HEK293 (cell line): ENCODE measurements around the gene ATP5MC2.

Experiments
- CTCF ChIA-PET: fragments of 350-600 bp; formaldehyde crosslinking; extraction: SDS; loops from one replicate; lab custom pipeline; 2021; ENCODE audit warnings: antibody characterized with exemption; lab: Yijun Ruan, JAX
- POLR2A ChIA-PET: fragments of 300-600 bp; formaldehyde crosslinking; extraction: SDS; loops from one replicate; lab custom pipeline; 2020; ENCODE audit warnings: antibody characterized with exemption, inconsistent platforms; lab: Yijun Ruan, JAX
- H3K27ac ChIP-seq: fragments of 200-500 bp; sonication (Bioruptor generic); 2 replicates; pipeline ENCODE4 v1.5.1; 2014; ENCODE audit warnings: low read depth, low read length, control low read depth, inconsistent platforms; ENCODE audit errors: extremely low read depth
- H3K36me3 ChIP-seq, 2 experiments: fragments of 200-500 bp in 1 of 2; sonication (Bioruptor generic) in 1 of 2; 1 replicate in 1 of 2; 2 replicates in 1 of 2; pipeline ENCODE4 v1.5.1; 2014 to 2017; ENCODE audit warnings: inconsistent platforms in 2 of 2, low read length in 2 of 2; ENCODE audit not compliant: control insufficient read depth in 2 of 2, insufficient read depth in 1 of 2
- H3K4me1 ChIP-seq: fragments of 200-500 bp; sonication (Bioruptor generic); 2 replicates; pipeline ENCODE4 v1.5.1; 2014; ENCODE audit warnings: mild to moderate bottlenecking, low read length, inconsistent platforms; ENCODE audit not compliant: control insufficient read depth, insufficient read depth
- H3K4me3 ChIP-seq: 2 replicates; pipeline ENCODE4 v1.5.1; 2011; ENCODE audit warnings: low read depth, mild to moderate bottlenecking, control low read depth, low read length, moderate library complexity
- H3K9me3 ChIP-seq: fragments of 200-500 bp; sonication (Bioruptor generic); 2 replicates; pipeline ENCODE4 v1.5.1; 2014; ENCODE audit warnings: low read depth, low read length, inconsistent platforms; ENCODE audit not compliant: control insufficient read depth, insufficient read depth
- GLI4 ChIP-seq: fragments of 450-650 bp; formaldehyde crosslinking; IDR thresholded peaks from 2 replicates; pipeline ENCODE4 v1.5.1; 2016; ENCODE audit warnings: missing biosample characterization, missing genetic modification characterization
- MYNN ChIP-seq: fragments of 450-650 bp; formaldehyde crosslinking; IDR thresholded peaks from 2 replicates; pipeline ENCODE4 v1.5.1; 2016; ENCODE audit warnings: missing biosample characterization, missing genetic modification characterization, borderline replicate concordance
- RBAK ChIP-seq: fragments of 450-650 bp; formaldehyde crosslinking; IDR thresholded peaks from 2 replicates; pipeline ENCODE4 v1.5.1; 2016; ENCODE audit warnings: missing biosample characterization, missing genetic modification characterization
- SCRT2 ChIP-seq: fragments of 450-650 bp; formaldehyde crosslinking; IDR thresholded peaks from 2 replicates; pipeline ENCODE4 v1.5.1; 2016; ENCODE audit warnings: missing biosample characterization, missing genetic modification characterization
- YY1 ChIP-seq: fragments of 450-650 bp; formaldehyde crosslinking; IDR thresholded peaks from 2 replicates; pipeline ENCODE4 v1.5.1; 2018; ENCODE audit warnings: missing biosample characterization, missing genetic modification characterization
- ZBTB21 ChIP-seq: fragments of 450-650 bp; formaldehyde crosslinking; IDR thresholded peaks from 2 replicates; pipeline ENCODE4 v1.5.1; 2017; ENCODE audit warnings: missing biosample characterization, missing genetic modification characterization
- ZNF174 ChIP-seq: fragments of 450-650 bp; formaldehyde crosslinking; IDR thresholded peaks from 2 replicates; pipeline ENCODE4 v1.5.0; 2017; ENCODE audit warnings: missing biosample characterization, mild to moderate bottlenecking, missing genetic modification characterization
- ZNF214 ChIP-seq: fragments of 450-650 bp; formaldehyde crosslinking; IDR thresholded peaks from 2 replicates; pipeline ENCODE4 v1.5.1; 2017; ENCODE audit warnings: missing biosample characterization, mild to moderate bottlenecking, missing genetic modification characterization, borderline replicate concordance
- ZNF433 ChIP-seq: fragments of 450-650 bp; formaldehyde crosslinking; IDR thresholded peaks from 2 replicates; pipeline ENCODE4 v1.5.1; 2016; ENCODE audit warnings: missing biosample characterization, missing genetic modification characterization, low read depth
- ZNF501 ChIP-seq: fragments of 450-650 bp; formaldehyde crosslinking; IDR thresholded peaks from 2 replicates; pipeline ENCODE4 v1.5.1; 2016; ENCODE audit warnings: missing biosample characterization, missing genetic modification characterization
- ZNF510 ChIP-seq: fragments of 450-650 bp; formaldehyde crosslinking; IDR thresholded peaks from 2 replicates; pipeline ENCODE4 v1.5.1; 2018; ENCODE audit warnings: mild to moderate bottlenecking, missing genetic modification characterization, missing biosample characterization; ENCODE audit not compliant: insufficient replicate concordance
- ZNF529 ChIP-seq: fragments of 450-650 bp; formaldehyde crosslinking; IDR thresholded peaks from 2 replicates; pipeline ENCODE4 v1.5.1; 2017; ENCODE audit warnings: missing genetic modification characterization, missing biosample characterization; ENCODE audit not compliant: insufficient replicate concordance
- ZNF544 ChIP-seq: fragments of 450-650 bp; formaldehyde crosslinking; IDR thresholded peaks from 2 replicates; pipeline ENCODE4 v1.5.0; 2017; ENCODE audit warnings: missing biosample characterization, missing genetic modification characterization
- ZNF548 ChIP-seq: fragments of 450-650 bp; formaldehyde crosslinking; IDR thresholded peaks from 2 replicates; pipeline ENCODE4 v1.5.1; 2016; ENCODE audit warnings: missing biosample characterization, missing genetic modification characterization
- ZNF549 ChIP-seq: fragments of 450-650 bp; IDR thresholded peaks from 2 replicates; pipeline ENCODE4 v1.5.1; 2018; ENCODE audit warnings: missing biosample characterization, missing genetic modification characterization, mild to moderate bottlenecking, inconsistent platforms, moderate library complexity
- ZNF558 ChIP-seq: fragments of 450-650 bp; formaldehyde crosslinking; IDR thresholded peaks from 2 replicates; pipeline ENCODE4 v1.5.1; 2016; ENCODE audit warnings: missing biosample characterization, missing genetic modification characterization
- ZNF701 ChIP-seq: fragments of 450-650 bp; formaldehyde crosslinking; IDR thresholded peaks from 2 replicates; pipeline ENCODE4 v1.5.1; 2016; ENCODE audit warnings: missing biosample characterization, missing genetic modification characterization
- ZNF768 ChIP-seq: fragments of 450-650 bp; formaldehyde crosslinking; IDR thresholded peaks from 2 replicates; pipeline ENCODE4 v1.5.1; 2018; ENCODE audit warnings: missing biosample characterization, mild to moderate bottlenecking, missing genetic modification characterization
- ZNF777 ChIP-seq: fragments of 450-650 bp; formaldehyde crosslinking; IDR thresholded peaks from 2 replicates; pipeline ENCODE4 v1.5.1; 2017; ENCODE audit warnings: missing biosample characterization, missing genetic modification characterization, borderline replicate concordance
- ZNF837 ChIP-seq: fragments of 450-650 bp; formaldehyde crosslinking; IDR thresholded peaks from 2 replicates; pipeline ENCODE4 v1.5.1; 2016; ENCODE audit warnings: missing biosample characterization, missing genetic modification characterization
- TF ChIP-seq, protein P1 (sequence below): fragments of 450-650 bp; formaldehyde crosslinking; optimal IDR thresholded peaks from 2 replicates; pipeline ENCODE3; 2016; ENCODE audit warnings: missing biosample characterization, mild to moderate bottlenecking, missing genetic modification characterization
- TF ChIP-seq, protein P2 (sequence below): IDR thresholded peaks from 2 replicates; pipeline ENCODE4 v1.6.1; 2011; ENCODE audit warnings: mild to moderate bottlenecking, low read depth, low read length, borderline replicate concordance
- TF ChIP-seq, protein P3 (sequence below): fragments of 450-650 bp; formaldehyde crosslinking; IDR thresholded peaks from 2 replicates; pipeline ENCODE4; 2016; ENCODE audit warnings: missing biosample characterization, missing genetic modification characterization
- TF ChIP-seq, protein P4 (sequence below): fragments of 450-650 bp; formaldehyde crosslinking; IDR thresholded peaks from 2 replicates; pipeline ENCODE4 v1.5.0; 2017; ENCODE audit warnings: missing biosample characterization, missing genetic modification characterization, borderline replicate concordance
- TF ChIP-seq, protein P5 (sequence below): fragments of 450-650 bp; formaldehyde crosslinking; IDR thresholded peaks from 2 replicates; pipeline ENCODE4 v1.5.1; 2017; ENCODE audit warnings: missing biosample characterization, missing genetic modification characterization
- TF ChIP-seq, protein P6 (sequence below): fragments of 450-650 bp; formaldehyde crosslinking; IDR thresholded peaks from 2 replicates; pipeline ENCODE4 v1.5.1; 2016; ENCODE audit warnings: missing biosample characterization, missing genetic modification characterization
- TF ChIP-seq, protein P7 (sequence below): fragments of 450-650 bp; formaldehyde crosslinking; IDR thresholded peaks from 2 replicates; pipeline ENCODE4 v1.5.1; 2017; ENCODE audit warnings: missing biosample characterization, missing genetic modification characterization

The ATP5MC2 gene

DNA sequence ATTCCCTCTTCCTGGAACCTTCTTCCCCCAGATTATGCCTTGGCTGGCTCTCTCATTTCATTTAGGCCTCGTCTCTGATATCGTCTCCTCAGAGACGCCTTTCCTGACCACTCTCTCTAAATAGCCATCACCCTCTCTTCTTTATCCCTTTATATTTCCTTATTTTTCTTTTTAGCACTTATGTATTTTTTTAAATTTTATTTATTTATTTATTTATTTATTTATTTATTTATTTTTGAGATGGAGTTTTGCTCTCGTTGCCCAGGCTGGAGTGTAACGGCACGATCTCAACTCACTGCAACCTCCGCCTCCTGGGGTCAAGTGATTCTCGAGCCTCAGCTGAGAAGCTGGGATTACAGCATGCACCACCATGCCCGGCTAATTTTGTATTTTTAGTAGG is 8.1 kb upstream of the ATP5MC2 start:
- CTCF ChIA-PET, result interaction anchor here (1.2 to 29.1 kb wide), 3 partner anchors 18 to 174 kb away, joined by 3 to 915 read pairs (median 9); no protein-coding TSS in a partner anchor
- TF ChIP-seq GLI4 (no peak), ZNF501 (tag by site-specific recombination) (no peak), YY1 (no peak), ZBTB21 (tag by site-specific recombination) (0 out of 2 replicates have a peak, but pooled peaks have one; percentile 36), ZNF433 (0 out of 2 replicates have a peak, but pooled peaks have one; percentile 32), ZNF548 (tag by site-specific recombination) (no peak), ZNF510 (peak; percentile 71), ZNF174 (tag by site-specific recombination) (no peak), ZNF768 (no peak), SCRT2 (tag by site-specific recombination) (no peak), ZNF837 (tag by site-specific recombination) (no peak), ZNF544 (tag by site-specific recombination) (no peak), ZNF529 (peak; percentile 54), ZNF701 (no peak), ZNF558 (tag by site-specific recombination) (peak; percentile 65; the same call in 1 of the 2 replicates), ZNF549 (tag by site-specific recombination) (no peak), MYNN (tag by site-specific recombination) (no peak), RBAK (tag by site-specific recombination) (no peak), ZNF777 (no peak), ZNF214 (tag by site-specific recombination) (no peak)
- TF ChIP-seq, protein P1, sequence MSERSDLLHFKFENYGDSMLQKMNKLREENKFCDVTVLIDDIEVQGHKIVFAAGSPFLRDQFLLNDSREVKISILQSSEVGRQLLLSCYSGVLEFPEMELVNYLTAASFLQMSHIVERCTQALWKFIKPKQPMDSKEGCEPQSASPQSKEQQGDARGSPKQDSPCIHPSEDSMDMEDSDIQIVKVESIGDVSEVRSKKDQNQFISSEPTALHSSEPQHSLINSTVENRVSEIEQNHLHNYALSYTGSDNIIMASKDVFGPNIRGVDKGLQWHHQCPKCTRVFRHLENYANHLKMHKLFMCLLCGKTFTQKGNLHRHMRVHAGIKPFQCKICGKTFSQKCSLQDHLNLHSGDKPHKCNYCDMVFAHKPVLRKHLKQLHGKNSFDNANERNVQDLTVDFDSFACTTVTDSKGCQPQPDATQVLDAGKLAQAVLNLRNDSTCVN (tag by site-specific recombination), result no peak
- TF ChIP-seq, protein P2, sequence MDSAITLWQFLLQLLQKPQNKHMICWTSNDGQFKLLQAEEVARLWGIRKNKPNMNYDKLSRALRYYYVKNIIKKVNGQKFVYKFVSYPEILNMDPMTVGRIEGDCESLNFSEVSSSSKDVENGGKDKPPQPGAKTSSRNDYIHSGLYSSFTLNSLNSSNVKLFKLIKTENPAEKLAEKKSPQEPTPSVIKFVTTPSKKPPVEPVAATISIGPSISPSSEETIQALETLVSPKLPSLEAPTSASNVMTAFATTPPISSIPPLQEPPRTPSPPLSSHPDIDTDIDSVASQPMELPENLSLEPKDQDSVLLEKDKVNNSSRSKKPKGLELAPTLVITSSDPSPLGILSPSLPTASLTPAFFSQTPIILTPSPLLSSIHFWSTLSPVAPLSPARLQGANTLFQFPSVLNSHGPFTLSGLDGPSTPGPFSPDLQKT, result no peak
- TF ChIP-seq, protein P3, sequence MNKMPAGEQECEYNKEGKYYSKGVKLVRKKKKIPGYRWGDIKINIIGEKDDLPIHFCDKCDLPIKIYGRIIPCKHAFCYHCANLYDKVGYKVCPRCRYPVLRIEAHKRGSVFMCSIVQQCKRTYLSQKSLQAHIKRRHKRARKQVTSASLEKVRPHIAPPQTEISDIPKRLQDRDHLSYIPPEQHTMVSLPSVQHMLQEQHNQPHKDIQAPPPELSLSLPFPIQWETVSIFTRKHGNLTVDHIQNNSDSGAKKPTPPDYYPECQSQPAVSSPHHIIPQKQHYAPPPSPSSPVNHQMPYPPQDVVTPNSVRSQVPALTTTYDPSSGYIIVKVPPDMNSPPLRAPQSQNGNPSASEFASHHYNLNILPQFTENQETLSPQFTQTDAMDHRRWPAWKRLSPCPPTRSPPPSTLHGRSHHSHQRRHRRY (tag by site-specific recombination), result no peak
- TF ChIP-seq, protein P4, sequence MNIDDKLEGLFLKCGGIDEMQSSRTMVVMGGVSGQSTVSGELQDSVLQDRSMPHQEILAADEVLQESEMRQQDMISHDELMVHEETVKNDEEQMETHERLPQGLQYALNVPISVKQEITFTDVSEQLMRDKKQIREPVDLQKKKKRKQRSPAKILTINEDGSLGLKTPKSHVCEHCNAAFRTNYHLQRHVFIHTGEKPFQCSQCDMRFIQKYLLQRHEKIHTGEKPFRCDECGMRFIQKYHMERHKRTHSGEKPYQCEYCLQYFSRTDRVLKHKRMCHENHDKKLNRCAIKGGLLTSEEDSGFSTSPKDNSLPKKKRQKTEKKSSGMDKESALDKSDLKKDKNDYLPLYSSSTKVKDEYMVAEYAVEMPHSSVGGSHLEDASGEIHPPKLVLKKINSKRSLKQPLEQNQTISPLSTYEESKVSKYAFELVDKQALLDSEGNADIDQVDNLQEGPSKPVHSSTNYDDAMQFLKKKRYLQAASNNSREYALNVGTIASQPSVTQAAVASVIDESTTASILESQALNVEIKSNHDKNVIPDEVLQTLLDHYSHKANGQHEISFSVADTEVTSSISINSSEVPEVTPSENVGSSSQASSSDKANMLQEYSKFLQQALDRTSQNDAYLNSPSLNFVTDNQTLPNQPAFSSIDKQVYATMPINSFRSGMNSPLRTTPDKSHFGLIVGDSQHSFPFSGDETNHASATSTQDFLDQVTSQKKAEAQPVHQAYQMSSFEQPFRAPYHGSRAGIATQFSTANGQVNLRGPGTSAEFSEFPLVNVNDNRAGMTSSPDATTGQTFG (tag by site-specific recombination), result no peak
- TF ChIP-seq, protein P5, sequence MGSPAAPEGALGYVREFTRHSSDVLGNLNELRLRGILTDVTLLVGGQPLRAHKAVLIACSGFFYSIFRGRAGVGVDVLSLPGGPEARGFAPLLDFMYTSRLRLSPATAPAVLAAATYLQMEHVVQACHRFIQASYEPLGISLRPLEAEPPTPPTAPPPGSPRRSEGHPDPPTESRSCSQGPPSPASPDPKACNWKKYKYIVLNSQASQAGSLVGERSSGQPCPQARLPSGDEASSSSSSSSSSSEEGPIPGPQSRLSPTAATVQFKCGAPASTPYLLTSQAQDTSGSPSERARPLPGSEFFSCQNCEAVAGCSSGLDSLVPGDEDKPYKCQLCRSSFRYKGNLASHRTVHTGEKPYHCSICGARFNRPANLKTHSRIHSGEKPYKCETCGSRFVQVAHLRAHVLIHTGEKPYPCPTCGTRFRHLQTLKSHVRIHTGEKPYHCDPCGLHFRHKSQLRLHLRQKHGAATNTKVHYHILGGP, result no peak
- TF ChIP-seq, protein P6, sequence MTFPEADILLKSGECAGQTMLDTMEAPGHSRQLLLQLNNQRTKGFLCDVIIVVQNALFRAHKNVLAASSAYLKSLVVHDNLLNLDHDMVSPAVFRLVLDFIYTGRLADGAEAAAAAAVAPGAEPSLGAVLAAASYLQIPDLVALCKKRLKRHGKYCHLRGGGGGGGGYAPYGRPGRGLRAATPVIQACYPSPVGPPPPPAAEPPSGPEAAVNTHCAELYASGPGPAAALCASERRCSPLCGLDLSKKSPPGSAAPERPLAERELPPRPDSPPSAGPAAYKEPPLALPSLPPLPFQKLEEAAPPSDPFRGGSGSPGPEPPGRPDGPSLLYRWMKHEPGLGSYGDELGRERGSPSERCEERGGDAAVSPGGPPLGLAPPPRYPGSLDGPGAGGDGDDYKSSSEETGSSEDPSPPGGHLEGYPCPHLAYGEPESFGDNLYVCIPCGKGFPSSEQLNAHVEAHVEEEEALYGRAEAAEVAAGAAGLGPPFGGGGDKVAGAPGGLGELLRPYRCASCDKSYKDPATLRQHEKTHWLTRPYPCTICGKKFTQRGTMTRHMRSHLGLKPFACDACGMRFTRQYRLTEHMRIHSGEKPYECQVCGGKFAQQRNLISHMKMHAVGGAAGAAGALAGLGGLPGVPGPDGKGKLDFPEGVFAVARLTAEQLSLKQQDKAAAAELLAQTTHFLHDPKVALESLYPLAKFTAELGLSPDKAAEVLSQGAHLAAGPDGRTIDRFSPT (tag by site-specific recombination), result no peak
- TF ChIP-seq, protein P7, sequence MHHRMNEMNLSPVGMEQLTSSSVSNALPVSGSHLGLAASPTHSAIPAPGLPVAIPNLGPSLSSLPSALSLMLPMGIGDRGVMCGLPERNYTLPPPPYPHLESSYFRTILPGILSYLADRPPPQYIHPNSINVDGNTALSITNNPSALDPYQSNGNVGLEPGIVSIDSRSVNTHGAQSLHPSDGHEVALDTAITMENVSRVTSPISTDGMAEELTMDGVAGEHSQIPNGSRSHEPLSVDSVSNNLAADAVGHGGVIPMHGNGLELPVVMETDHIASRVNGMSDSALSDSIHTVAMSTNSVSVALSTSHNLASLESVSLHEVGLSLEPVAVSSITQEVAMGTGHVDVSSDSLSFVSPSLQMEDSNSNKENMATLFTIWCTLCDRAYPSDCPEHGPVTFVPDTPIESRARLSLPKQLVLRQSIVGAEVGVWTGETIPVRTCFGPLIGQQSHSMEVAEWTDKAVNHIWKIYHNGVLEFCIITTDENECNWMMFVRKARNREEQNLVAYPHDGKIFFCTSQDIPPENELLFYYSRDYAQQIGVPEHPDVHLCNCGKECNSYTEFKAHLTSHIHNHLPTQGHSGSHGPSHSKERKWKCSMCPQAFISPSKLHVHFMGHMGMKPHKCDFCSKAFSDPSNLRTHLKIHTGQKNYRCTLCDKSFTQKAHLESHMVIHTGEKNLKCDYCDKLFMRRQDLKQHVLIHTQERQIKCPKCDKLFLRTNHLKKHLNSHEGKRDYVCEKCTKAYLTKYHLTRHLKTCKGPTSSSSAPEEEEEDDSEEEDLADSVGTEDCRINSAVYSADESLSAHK (tag by site-specific recombination), result no peak

More for the DNA sequence above, 8.1 kb upstream of the ATP5MC2 start:
- Histone ChIP-seq H3K4me3 (no peak overlapping the region), H3K36me3 (no peaks in the 10 kb centered on the region), H3K4me1 (no peaks in the 10 kb centered on the region), H3K27ac (no peak overlapping the region), H3K9me3 (no peaks in the 10 kb centered on the region)
- POLR2A ChIA-PET, result no interaction called here
